Osteoblast (primary cell): ENCODE measurements around the gene EME2. TPM values are rescaled to one million over a fixed set of nuclear protein-coding genes. Genes with fewer than 3 reads are reported as not detected.

Experiments
- DNase-seq: peaks from one replicate; pipeline ENCODE4 v3.0.0; 2011; ENCODE audit warnings: low spot score, mixed read lengths; ENCODE audit not compliant: insufficient read length; ENCODE audit errors: missing footprints
- H2AFZ ChIP-seq: 2 replicates; pipeline ENCODE4 v1.6.0; 2011; ENCODE audit warnings: mild to moderate bottlenecking, low read length
- H3K27ac ChIP-seq: 2 replicates; pipeline ENCODE4 v1.5.1; 2011; ENCODE audit warnings: mild to moderate bottlenecking, low read depth, low read length, moderate library complexity
- H3K27me3 ChIP-seq: 2 replicates; pipeline ENCODE4 v1.6.0; 2012; ENCODE audit warnings: mild to moderate bottlenecking, control low read depth, inconsistent platforms, low read length, moderate library complexity; ENCODE audit not compliant: insufficient read depth
- H3K36me3 ChIP-seq: 2 replicates; pipeline ENCODE4 v1.5.1; 2011; ENCODE audit warnings: mild to moderate bottlenecking, low read length, control low read depth, moderate library complexity; ENCODE audit not compliant: insufficient read depth
- H3K4me1 ChIP-seq: 2 replicates; pipeline ENCODE4 v1.5.1; 2011; ENCODE audit warnings: mild to moderate bottlenecking, low read length, control low read depth, moderate library complexity; ENCODE audit not compliant: insufficient read depth
- H3K4me2 ChIP-seq: 2 replicates; pipeline ENCODE4 v1.6.0; 2011; ENCODE audit warnings: mild to moderate bottlenecking, low read length; ENCODE audit not compliant: insufficient read depth
- H3K4me3 ChIP-seq: fragments of 200-600 bp; sonication (generic); 3 replicates; pipeline ENCODE4 v1.5.1; 2012; ENCODE audit warnings: mild to moderate bottlenecking, low read length, inconsistent platforms; ENCODE audit not compliant: insufficient read depth
- H3K79me2 ChIP-seq: 2 replicates; pipeline ENCODE4 v1.6.0; 2012; ENCODE audit warnings: mild to moderate bottlenecking, low read length, control low read depth, inconsistent platforms; ENCODE audit not compliant: insufficient read depth
- H3K9me3 ChIP-seq: 2 replicates; pipeline ENCODE4 v1.5.1; 2011; ENCODE audit warnings: low read depth, low read length, control low read depth
- H4K20me1 ChIP-seq: 2 replicates; pipeline ENCODE4 v1.6.0; 2012; ENCODE audit warnings: mild to moderate bottlenecking, low read length, control low read depth; ENCODE audit not compliant: insufficient read depth
- total RNA-seq: library from RNA; depleted of rRNA; stranded (reverse); fragments of >200 nt; gene quantifications from 2 replicates; pipeline ENCODE4 v1.2.3, GENCODE V29; 2012
- TF ChIP-seq, protein P1 (sequence below): IDR thresholded peaks from 2 replicates; pipeline ENCODE4 v1.5.1; 2011; ENCODE audit warnings: mild to moderate bottlenecking, low read depth, low read length, moderate library complexity; ENCODE audit errors: extremely low read depth

Gene EME2
- total RNA-seq, 1 donor = 16.3 TPM

DNA sequence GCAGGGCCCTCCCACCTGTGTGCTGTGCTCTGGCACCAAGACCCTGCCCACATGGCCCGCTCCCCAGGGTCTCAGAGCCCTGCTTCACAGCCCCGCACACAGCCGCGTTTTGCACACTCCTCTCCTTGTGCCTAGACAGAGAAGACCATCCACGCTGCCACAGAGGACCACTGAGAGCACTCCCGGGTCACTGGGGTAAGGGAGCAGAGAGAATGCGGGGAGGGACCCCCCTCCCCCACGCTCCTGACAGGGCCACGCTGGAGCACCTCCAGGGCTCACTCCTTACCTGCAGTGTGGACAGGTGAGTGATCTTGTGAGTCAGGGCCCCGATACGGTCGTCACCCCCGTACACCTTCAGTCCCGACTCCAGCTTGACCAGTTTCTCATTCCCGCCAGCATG lies 47.0 kb downstream of the EME2 start:
- no peaks in the 10 kb centered on the region for H3K4me1 ChIP-seq
- no peak overlapping the region for H2AFZ ChIP-seq
- no peak overlapping the region for H3K27ac ChIP-seq
- no peak overlapping the region for H3K4me3 ChIP-seq
- TF ChIP-seq, protein P1, sequence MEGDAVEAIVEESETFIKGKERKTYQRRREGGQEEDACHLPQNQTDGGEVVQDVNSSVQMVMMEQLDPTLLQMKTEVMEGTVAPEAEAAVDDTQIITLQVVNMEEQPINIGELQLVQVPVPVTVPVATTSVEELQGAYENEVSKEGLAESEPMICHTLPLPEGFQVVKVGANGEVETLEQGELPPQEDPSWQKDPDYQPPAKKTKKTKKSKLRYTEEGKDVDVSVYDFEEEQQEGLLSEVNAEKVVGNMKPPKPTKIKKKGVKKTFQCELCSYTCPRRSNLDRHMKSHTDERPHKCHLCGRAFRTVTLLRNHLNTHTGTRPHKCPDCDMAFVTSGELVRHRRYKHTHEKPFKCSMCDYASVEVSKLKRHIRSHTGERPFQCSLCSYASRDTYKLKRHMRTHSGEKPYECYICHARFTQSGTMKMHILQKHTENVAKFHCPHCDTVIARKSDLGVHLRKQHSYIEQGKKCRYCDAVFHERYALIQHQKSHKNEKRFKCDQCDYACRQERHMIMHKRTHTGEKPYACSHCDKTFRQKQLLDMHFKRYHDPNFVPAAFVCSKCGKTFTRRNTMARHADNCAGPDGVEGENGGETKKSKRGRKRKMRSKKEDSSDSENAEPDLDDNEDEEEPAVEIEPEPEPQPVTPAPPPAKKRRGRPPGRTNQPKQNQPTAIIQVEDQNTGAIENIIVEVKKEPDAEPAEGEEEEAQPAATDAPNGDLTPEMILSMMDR = no peak
- H3K27me3 ChIP-seq = no peaks in the 10 kb centered on the region
- no peak for DNase-seq
- no peak overlapping the region for H3K4me2 ChIP-seq
- peaks cover 11% of the 10 kb centered on the region for H4K20me1 ChIP-seq
- H3K36me3 ChIP-seq = peaks cover 27% of the 10 kb centered on the region
- no peaks in the 10 kb centered on the region for H3K9me3 ChIP-seq
- peaks cover 20% of the 10 kb centered on the region for H3K79me2 ChIP-seq

DNA sequence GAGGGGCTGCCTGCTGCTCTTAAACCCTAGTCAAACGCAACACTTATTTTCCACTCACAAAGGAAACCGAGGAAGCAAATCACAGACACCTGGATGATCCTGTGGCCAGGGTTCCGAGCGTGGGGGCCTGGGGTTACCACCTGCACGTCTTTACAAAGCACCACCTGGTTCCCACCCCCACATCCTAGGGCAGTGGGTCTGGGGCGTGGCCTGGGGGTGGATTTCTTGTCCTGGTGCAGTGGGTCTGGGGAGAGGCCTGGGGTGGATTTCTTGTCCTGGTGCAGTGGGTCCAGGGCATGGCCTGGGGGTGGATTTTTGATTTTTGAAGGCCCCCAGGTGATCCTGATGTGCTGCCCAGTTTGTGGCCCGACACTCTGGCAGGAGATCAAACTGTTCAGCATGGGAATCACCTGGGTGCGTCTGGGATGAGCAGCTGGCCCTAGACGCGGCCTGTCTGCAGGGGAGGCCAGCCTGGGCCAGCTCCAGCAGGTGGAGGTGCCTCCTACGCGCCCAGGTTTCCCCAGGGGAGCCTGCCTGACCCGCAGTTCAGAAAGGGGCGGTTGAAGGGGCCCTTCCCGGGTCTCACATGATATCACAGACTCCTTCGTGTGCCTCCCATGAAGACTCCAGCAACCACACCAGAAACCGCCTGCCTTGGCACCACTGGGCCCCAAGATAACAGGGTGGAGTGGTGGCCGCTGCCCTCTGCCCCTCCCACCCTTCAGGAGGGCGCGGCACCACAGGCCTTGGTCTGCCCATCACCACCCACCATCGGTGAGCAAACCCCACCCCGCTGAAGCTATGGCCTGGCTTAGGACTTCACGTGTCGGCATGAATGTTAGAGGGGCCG lies 47.7 kb downstream of the EME2 start:
- Histone ChIP-seq H3K4me1 (no peaks in the 10 kb centered on the region), H2AFZ (no peak overlapping the region), H3K79me2 (peaks cover 25% of the 10 kb centered on the region), H3K27me3 (no peaks in the 10 kb centered on the region), H3K4me2 (no peak overlapping the region), H3K9me3 (no peaks in the 10 kb centered on the region), H3K27ac (no peak overlapping the region), H3K36me3 (peaks cover 22% of the 10 kb centered on the region), H4K20me1 (peaks cover 11% of the 10 kb centered on the region), H3K4me3 (no peak overlapping the region)
- no peak for DNase-seq
- TF ChIP-seq, protein P1 = no peak

DNA sequence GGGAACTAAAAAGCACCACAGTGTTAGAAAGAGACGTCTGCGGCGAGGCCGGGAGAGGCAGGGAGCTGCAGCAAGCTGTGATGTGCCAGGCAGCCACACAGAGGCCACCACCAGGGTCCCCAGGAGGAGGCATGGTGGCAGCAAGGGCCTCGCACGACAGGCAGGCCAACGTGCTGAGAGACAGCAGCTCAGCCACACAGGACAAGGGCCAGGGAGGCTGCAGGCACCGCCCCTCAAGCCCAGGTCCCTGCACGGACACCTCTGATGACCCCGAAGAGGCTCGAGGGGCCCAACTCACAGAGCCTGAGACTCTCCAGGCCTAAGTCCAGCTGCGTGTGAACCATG lies 48.3 kb downstream of the EME2 start:
- Histone ChIP-seq H2AFZ (no peak overlapping the region), H3K4me3 (no peak overlapping the region), H3K27ac (no peak overlapping the region), H3K4me2 (no peak overlapping the region), H3K27me3 (no peaks in the 10 kb centered on the region), H4K20me1 (peaks cover 11% of the 10 kb centered on the region), H3K9me3 (no peaks in the 10 kb centered on the region), H3K79me2 (peaks cover 31% of the 10 kb centered on the region), H3K36me3 (peaks cover 21% of the 10 kb centered on the region), H3K4me1 (peaks cover 6% of the 10 kb centered on the region)
- TF ChIP-seq, protein P1 = no peak
- DNase-seq = no peak

DNA sequence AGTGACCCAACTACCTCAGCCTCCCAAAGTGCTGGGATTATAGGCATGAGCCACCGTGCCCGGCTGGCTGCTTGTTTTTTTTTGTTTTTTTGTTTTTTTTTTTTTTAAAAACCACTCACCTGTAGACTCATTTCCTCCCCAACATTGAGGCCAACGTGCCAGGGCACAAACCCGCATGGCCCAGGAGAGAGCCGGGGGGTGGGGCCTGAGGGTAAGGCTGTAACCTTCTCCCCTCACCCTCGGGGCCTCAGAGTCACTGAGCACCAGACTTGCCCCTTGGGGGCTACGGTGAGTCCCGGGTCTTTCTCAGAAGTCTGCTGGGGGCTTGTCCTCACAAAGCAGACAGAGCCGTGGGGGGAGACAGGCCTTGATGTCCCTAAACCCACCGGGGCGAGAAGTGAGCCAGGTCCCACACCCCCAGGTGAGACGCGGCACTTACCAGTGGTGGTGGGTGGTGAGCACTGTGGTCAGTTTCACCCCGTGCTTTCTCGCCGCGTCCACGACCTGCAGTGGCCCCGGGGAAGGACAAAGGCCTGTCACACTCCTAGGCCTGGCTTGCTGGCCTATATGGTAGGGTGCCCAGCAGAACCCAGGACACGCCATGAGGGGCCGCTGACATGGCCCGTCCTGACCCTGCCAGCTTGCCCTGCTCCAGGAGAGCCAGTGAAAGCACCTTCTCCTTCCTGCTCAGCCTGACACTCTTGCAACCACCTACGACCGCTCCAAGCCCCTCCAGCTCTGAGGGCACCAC lies 49.4 kb downstream of the EME2 start:
- Histone ChIP-seq H3K36me3 (peaks cover 14% of the 10 kb centered on the region), H3K27me3 (no peaks in the 10 kb centered on the region), H4K20me1 (peaks cover 11% of the 10 kb centered on the region), H2AFZ (no peak overlapping the region), H3K4me1 (peaks cover 6% of the 10 kb centered on the region), H3K4me2 (no peak overlapping the region), H3K4me3 (no peak overlapping the region), H3K27ac (no peak overlapping the region), H3K79me2 (peaks cover 32% of the 10 kb centered on the region), H3K9me3 (no peaks in the 10 kb centered on the region)
- TF ChIP-seq, protein P1 = no peak
- no peak for DNase-seq
